Measurements from ENCODE around the gene DSCAML1.

Gene DSCAML1

GRCh38 chr11:117502015-117502778 lies 294.8 kb downstream of the DSCAML1 start:
- TF ChIP-seq CTCF (IDR thresholded peaks at IDR 0.05; ENCODE audit: low read length, missing control alignments) = no peak
- DNase-seq (ENCODE audit: low read depth) = no peak
- H3K4me3 ChIP-seq (replicated peaks; ENCODE audit: low read depth, low read length) = no peak overlapping the region

- DNase-seq (ENCODE audit: low read depth) = no peak
- H3K4me3 ChIP-seq (replicated peaks; ENCODE audit: low read depth, low read length) = no peak overlapping the region
- no peak for TF ChIP-seq CTCF (IDR thresholded peaks at IDR 0.05; ENCODE audit: low read length, missing control alignments)
Measured at GRCh38 chr11:117501237-117501898, 295.6 kb downstream of the DSCAML1 start.

GRCh38 chr11:117498791-117499190 lies 298.2 kb downstream of the DSCAML1 start:
- TF ChIP-seq CTCF (IDR thresholded peaks at IDR 0.05; ENCODE audit: low read length, missing control alignments) = no peak
- DNase-seq (ENCODE audit: low read depth) = no peak
- no peak overlapping the region for H3K4me3 ChIP-seq (replicated peaks; ENCODE audit: low read depth, low read length)

- no peak overlapping the region for H3K4me3 ChIP-seq (replicated peaks; ENCODE audit: low read depth, low read length)
- DNase-seq (ENCODE audit: low read depth) = no peak
- TF ChIP-seq CTCF (IDR thresholded peaks at IDR 0.05; ENCODE audit: low read length, missing control alignments) = no peak
Measured at GRCh38 chr11:117497206-117497951, 299.6 kb downstream of the DSCAML1 start.

GRCh38 chr11:117495357-117495756 lies 301.7 kb downstream of the DSCAML1 start:
- no peak for DNase-seq (ENCODE audit: low read depth)
- TF ChIP-seq CTCF (IDR thresholded peaks at IDR 0.05; ENCODE audit: low read length, missing control alignments) = no peak
- H3K4me3 ChIP-seq (replicated peaks; ENCODE audit: low read depth, low read length) = no peak overlapping the region

GRCh38 chr11:117492578-117493251 lies 304.3 kb downstream of the DSCAML1 start:
- TF ChIP-seq CTCF (IDR thresholded peaks at IDR 0.05; ENCODE audit: low read length, missing control alignments) = no peak
- H3K4me3 ChIP-seq (replicated peaks; ENCODE audit: low read depth, low read length) = no peak overlapping the region
- DNase-seq (ENCODE audit: low read depth) = no peak
